ENCODE results near the gene CEP41. TPM values are rescaled to one million over a fixed set of nuclear protein-coding genes. Genes with fewer than 3 reads are reported as not detected.
A peak's percentile ranks its signal among the peaks of the same experiment; 100 is the strongest.

Gene CEP41
- polyA plus RNA-seq, 2 donors: 2.3 to 2.5 TPM

GRCh38 chr7:130352194-130353074 is 88.4 kb downstream of the CEP41 start:
- Histone ChIP-seq H3K27me3 (ENCODE audit: control insufficient read depth in 1 of 2, insufficient read depth in 2 of 2, low read length in 2 of 2) (no peaks in the 10 kb centered on the region), H3K9me3 (ENCODE audit: control insufficient read depth in 2 of 2, insufficient read depth in 1 of 2, low read depth in 1 of 2, low read length in 1 of 2) (no peaks in the 10 kb centered on the region), H3K4me3 (ENCODE audit: low read depth in 1 of 2, low read length in 2 of 2) (no peak overlapping the region), H3K27ac (ENCODE audit: low read depth in 2 of 2, low read length in 1 of 2) (peak overlapping the region in 1 of 2 donors; percentile 54), H3K4me1 (ENCODE audit: control insufficient read depth in 2 of 2, insufficient read depth in 2 of 2, low read length in 1 of 2) (peaks cover 8 to 19% of the 10 kb centered on the region in 2 donors), H3K36me3 (ENCODE audit: control insufficient read depth in 2 of 2, insufficient read depth in 2 of 2, low read length in 1 of 2) (no peaks in the 10 kb centered on the region)
- WGBS, 2 donors: 47 to 51% methylated on average over 20 of the region's 20 CpGs

GRCh38 chr7:130351791-130352090 is 89.1 kb downstream of the CEP41 start:
- Histone ChIP-seq H3K4me3 (ENCODE audit: low read depth in 1 of 2, low read length in 2 of 2) (no peak overlapping the region), H3K9me3 (ENCODE audit: control insufficient read depth in 2 of 2, insufficient read depth in 1 of 2, low read depth in 1 of 2, low read length in 1 of 2) (no peaks in the 10 kb centered on the region), H3K4me1 (ENCODE audit: control insufficient read depth in 2 of 2, insufficient read depth in 2 of 2, low read length in 1 of 2) (peaks cover 6 to 18% of the 10 kb centered on the region in 2 donors), H3K27me3 (ENCODE audit: control insufficient read depth in 1 of 2, insufficient read depth in 2 of 2, low read length in 2 of 2) (no peaks in the 10 kb centered on the region), H3K27ac (ENCODE audit: low read depth in 2 of 2, low read length in 1 of 2) (peak overlapping the region in 1 of 2 donors; percentile 54), H3K36me3 (ENCODE audit: control insufficient read depth in 2 of 2, insufficient read depth in 2 of 2, low read length in 1 of 2) (no peaks in the 10 kb centered on the region)
- WGBS, 2 donors: 70 to 73% methylated on average over 6 of the region's 6 CpGs

GRCh38 chr7:130350945-130351790 is 89.6 kb downstream of the CEP41 start:
- peaks cover 4 to 12% of the 10 kb centered on the region in 2 donors for H3K4me1 ChIP-seq (ENCODE audit: control insufficient read depth in 2 of 2, insufficient read depth in 2 of 2, low read length in 1 of 2)
- H3K27ac ChIP-seq (ENCODE audit: low read depth in 2 of 2, low read length in 1 of 2): peak overlapping the region; percentile 25 to 36
- no peaks in the 10 kb centered on the region for H3K9me3 ChIP-seq (ENCODE audit: control insufficient read depth in 2 of 2, insufficient read depth in 1 of 2, low read depth in 1 of 2, low read length in 1 of 2)
- H3K27me3 ChIP-seq (ENCODE audit: control insufficient read depth in 1 of 2, insufficient read depth in 2 of 2, low read length in 2 of 2): no peaks in the 10 kb centered on the region
- no peak overlapping the region for H3K4me3 ChIP-seq (ENCODE audit: low read depth in 1 of 2, low read length in 2 of 2)
- no peaks in the 10 kb centered on the region for H3K36me3 ChIP-seq (ENCODE audit: control insufficient read depth in 2 of 2, insufficient read depth in 2 of 2, low read length in 1 of 2)
- WGBS, 2 donors: 30 to 52% methylated on average over 20 of the region's 20 CpGs

GRCh38 chr7:130349911-130350782 is 90.7 kb downstream of the CEP41 start:
- peaks cover 0 to 8% of the 10 kb centered on the region in 2 donors for H3K4me1 ChIP-seq (ENCODE audit: control insufficient read depth in 2 of 2, insufficient read depth in 2 of 2, low read length in 1 of 2)
- no peaks in the 10 kb centered on the region for H3K36me3 ChIP-seq (ENCODE audit: control insufficient read depth in 2 of 2, insufficient read depth in 2 of 2, low read length in 1 of 2)
- 50 to 73% methylated on average over 16 of the region's 16 CpGs for WGBS, 2 donors
- H3K9me3 ChIP-seq (ENCODE audit: control insufficient read depth in 2 of 2, insufficient read depth in 1 of 2, low read depth in 1 of 2, low read length in 1 of 2): no peaks in the 10 kb centered on the region
- no peaks in the 10 kb centered on the region for H3K27me3 ChIP-seq (ENCODE audit: control insufficient read depth in 1 of 2, insufficient read depth in 2 of 2, low read length in 2 of 2)
- H3K4me3 ChIP-seq (ENCODE audit: low read depth in 1 of 2, low read length in 2 of 2): no peak overlapping the region
- H3K27ac ChIP-seq (ENCODE audit: low read depth in 2 of 2, low read length in 1 of 2): peak overlapping the region; percentile 11 to 44

- no peak overlapping the region for H3K27ac ChIP-seq (ENCODE audit: low read depth in 2 of 2, low read length in 1 of 2)
- no peaks in the 10 kb centered on the region for H3K36me3 ChIP-seq (ENCODE audit: control insufficient read depth in 2 of 2, insufficient read depth in 2 of 2, low read length in 1 of 2)
- no peaks in the 10 kb centered on the region for H3K27me3 ChIP-seq (ENCODE audit: control insufficient read depth in 1 of 2, insufficient read depth in 2 of 2, low read length in 2 of 2)
- peaks cover 0 to 8% of the 10 kb centered on the region in 2 donors for H3K4me1 ChIP-seq (ENCODE audit: control insufficient read depth in 2 of 2, insufficient read depth in 2 of 2, low read length in 1 of 2)
- no peaks in the 10 kb centered on the region for H3K9me3 ChIP-seq (ENCODE audit: control insufficient read depth in 2 of 2, insufficient read depth in 1 of 2, low read depth in 1 of 2, low read length in 1 of 2)
- no peak overlapping the region for H3K4me3 ChIP-seq (ENCODE audit: low read depth in 1 of 2, low read length in 2 of 2)
- WGBS, 2 donors: 85 to 92% methylated on average over 12 of the region's 12 CpGs
Measured at GRCh38 chr7:130346941-130347340, 93.9 kb downstream of the CEP41 start.

GRCh38 chr7:130346177-130346905 is 94.5 kb downstream of the CEP41 start:
- 86 to 97% methylated on average over 10 of the region's 10 CpGs for WGBS, 2 donors
- no peak overlapping the region for H3K27ac ChIP-seq (ENCODE audit: low read depth in 2 of 2, low read length in 1 of 2)
- H3K4me1 ChIP-seq (ENCODE audit: control insufficient read depth in 2 of 2, insufficient read depth in 2 of 2, low read length in 1 of 2): peaks cover 0 to 4% of the 10 kb centered on the region in 2 donors
- no peaks in the 10 kb centered on the region for H3K27me3 ChIP-seq (ENCODE audit: control insufficient read depth in 1 of 2, insufficient read depth in 2 of 2, low read length in 2 of 2)
- no peaks in the 10 kb centered on the region for H3K9me3 ChIP-seq (ENCODE audit: control insufficient read depth in 2 of 2, insufficient read depth in 1 of 2, low read depth in 1 of 2, low read length in 1 of 2)
- H3K36me3 ChIP-seq (ENCODE audit: control insufficient read depth in 2 of 2, insufficient read depth in 2 of 2, low read length in 1 of 2): no peaks in the 10 kb centered on the region
- no peak overlapping the region for H3K4me3 ChIP-seq (ENCODE audit: low read depth in 1 of 2, low read length in 2 of 2)

- Histone ChIP-seq H3K36me3 (ENCODE audit: control insufficient read depth in 2 of 2, insufficient read depth in 2 of 2, low read length in 1 of 2) (no peaks in the 10 kb centered on the region), H3K27me3 (ENCODE audit: control insufficient read depth in 1 of 2, insufficient read depth in 2 of 2, low read length in 2 of 2) (no peaks in the 10 kb centered on the region), H3K4me1 (ENCODE audit: control insufficient read depth in 2 of 2, insufficient read depth in 2 of 2, low read length in 1 of 2) (peaks cover 0 to under 1% of the 10 kb centered on the region in 2 donors), H3K9me3 (ENCODE audit: control insufficient read depth in 2 of 2, insufficient read depth in 1 of 2, low read depth in 1 of 2, low read length in 1 of 2) (no peaks in the 10 kb centered on the region), H3K4me3 (ENCODE audit: low read depth in 1 of 2, low read length in 2 of 2) (no peak overlapping the region), H3K27ac (ENCODE audit: low read depth in 2 of 2, low read length in 1 of 2) (no peak overlapping the region)
- WGBS, 2 donors: 86 to 92% methylated on average over 5 of the region's 5 CpGs
Measured at GRCh38 chr7:130345725-130346124, 95.1 kb downstream of the CEP41 start.

- Histone ChIP-seq H3K4me3 (ENCODE audit: low read depth in 1 of 2, low read length in 2 of 2) (no peak overlapping the region), H3K27ac (ENCODE audit: low read depth in 2 of 2, low read length in 1 of 2) (no peak overlapping the region)
- 71 to 72% methylated on average over 8 of the region's 8 CpGs for WGBS, 2 donors
Measured at GRCh38 chr7:130345136-130345535, 95.7 kb downstream of the CEP41 start.

More at GRCh38 chr7:130345136-130345535, 95.7 kb downstream of the CEP41 start:
- Histone ChIP-seq H3K9me3 (ENCODE audit: control insufficient read depth in 2 of 2, insufficient read depth in 1 of 2, low read depth in 1 of 2, low read length in 1 of 2) (no peaks in the 10 kb centered on the region), H3K36me3 (ENCODE audit: control insufficient read depth in 2 of 2, insufficient read depth in 2 of 2, low read length in 1 of 2) (no peaks in the 10 kb centered on the region), H3K4me1 (ENCODE audit: control insufficient read depth in 2 of 2, insufficient read depth in 2 of 2, low read length in 1 of 2) (no peaks in the 10 kb centered on the region), H3K27me3 (ENCODE audit: control insufficient read depth in 1 of 2, insufficient read depth in 2 of 2, low read length in 2 of 2) (no peaks in the 10 kb centered on the region)

Data from esophagus (tissue), 2 donors.